Measurements from ENCODE around the gene STX18. TPM values are rescaled to one million over a fixed set of nuclear protein-coding genes. Genes with fewer than 3 reads are reported as not detected.

STX18 gene
- total RNA-seq, 1 experiment from 2014 or later = 18.5 TPM

DNA sequence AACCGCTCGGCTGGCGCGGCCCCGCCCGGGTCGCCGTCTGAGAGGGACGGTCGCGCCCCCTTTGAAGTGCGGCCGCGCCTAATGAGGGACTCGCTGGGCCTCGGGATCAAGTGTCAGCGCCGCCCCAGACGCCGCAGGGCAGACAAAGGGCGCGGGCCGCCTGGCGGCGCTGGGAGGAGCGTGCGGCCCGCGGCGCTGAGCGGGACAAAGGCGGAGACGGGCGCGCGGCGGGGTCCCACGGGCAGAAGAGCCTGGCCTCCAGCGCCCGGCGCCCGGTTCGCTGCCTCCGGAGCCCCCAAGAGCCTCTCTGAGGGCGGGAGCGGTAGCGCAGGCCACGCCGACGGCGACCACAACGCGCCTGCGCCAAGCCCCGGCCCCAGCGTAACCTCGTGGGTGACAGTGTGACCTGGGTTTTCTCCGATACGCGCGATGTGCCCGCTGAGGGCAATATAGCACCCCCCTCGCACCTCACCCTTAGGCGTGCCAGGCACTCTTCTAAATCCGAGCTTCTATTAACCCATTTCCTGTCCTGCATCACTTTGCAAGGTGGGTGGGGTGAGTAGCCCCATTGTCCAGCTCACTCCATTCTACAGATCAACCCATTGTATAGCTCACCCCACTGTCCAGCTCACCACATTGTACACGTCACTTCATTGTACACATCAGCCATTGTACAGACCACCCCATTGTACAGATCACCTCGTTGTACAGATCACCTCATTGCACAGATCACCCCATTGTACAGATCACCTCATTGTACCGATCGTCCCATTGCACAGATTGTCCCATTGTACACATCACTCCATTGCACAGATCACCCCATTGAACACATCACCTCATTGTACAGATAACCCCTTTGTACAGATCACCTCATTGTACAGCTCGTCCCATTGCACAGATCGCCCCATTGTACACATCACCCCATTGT is 33.7 kb upstream of the STX18 start:
- BruUV-seq (replicated peaks) = no TSS peak
- ATAC-seq = peak; percentile 93

More for the DNA sequence above, 33.7 kb upstream of the STX18 start:
- H3K79me2 ChIP-seq (ENCODE audit: insufficient read depth, low read length) = no peaks in the 10 kb centered on the region
- TF ChIP-seq ZNF274 (IDR thresholded peaks at IDR 0.05; ENCODE audit: low read depth, low read length) (no peak), CBX3 (IDR thresholded peaks at IDR 0.05; ENCODE audit: low read depth) (no peak), ELF1 (IDR thresholded peaks at IDR 0.05; ENCODE audit: borderline replicate concordance, low read depth) (no peak), RAD21 (IDR thresholded peaks at IDR 0.05; ENCODE audit: low read depth) (no peak), ZFX (IDR thresholded peaks at IDR 0.05) (peak; percentile 35; the same call in 1 of the 2 replicates), JUND (IDR thresholded peaks at IDR 0.05) (no peak), TCF7L2 (IDR thresholded peaks at IDR 0.05; ENCODE audit: borderline replicate concordance, extremely low read depth, insufficient read depth, insufficient read length) (peak; percentile 99), EZH2phosphoT487 (IDR thresholded peaks at IDR 0.05; ENCODE audit: borderline replicate concordance) (no peak)
- TF ChIP-seq, protein P1, sequence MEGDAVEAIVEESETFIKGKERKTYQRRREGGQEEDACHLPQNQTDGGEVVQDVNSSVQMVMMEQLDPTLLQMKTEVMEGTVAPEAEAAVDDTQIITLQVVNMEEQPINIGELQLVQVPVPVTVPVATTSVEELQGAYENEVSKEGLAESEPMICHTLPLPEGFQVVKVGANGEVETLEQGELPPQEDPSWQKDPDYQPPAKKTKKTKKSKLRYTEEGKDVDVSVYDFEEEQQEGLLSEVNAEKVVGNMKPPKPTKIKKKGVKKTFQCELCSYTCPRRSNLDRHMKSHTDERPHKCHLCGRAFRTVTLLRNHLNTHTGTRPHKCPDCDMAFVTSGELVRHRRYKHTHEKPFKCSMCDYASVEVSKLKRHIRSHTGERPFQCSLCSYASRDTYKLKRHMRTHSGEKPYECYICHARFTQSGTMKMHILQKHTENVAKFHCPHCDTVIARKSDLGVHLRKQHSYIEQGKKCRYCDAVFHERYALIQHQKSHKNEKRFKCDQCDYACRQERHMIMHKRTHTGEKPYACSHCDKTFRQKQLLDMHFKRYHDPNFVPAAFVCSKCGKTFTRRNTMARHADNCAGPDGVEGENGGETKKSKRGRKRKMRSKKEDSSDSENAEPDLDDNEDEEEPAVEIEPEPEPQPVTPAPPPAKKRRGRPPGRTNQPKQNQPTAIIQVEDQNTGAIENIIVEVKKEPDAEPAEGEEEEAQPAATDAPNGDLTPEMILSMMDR (IDR thresholded peaks at IDR 0.05 in 2 of 3, conservative IDR thresholded peaks at IDR 0.05 in 1 of 3; ENCODE audit: borderline replicate concordance in 1 of 3, insufficient read depth in 1 of 3, low read depth in 2 of 3, low read length in 2 of 3) = peak in 2 of 3 experiments; percentile 17 to 43; a peak in 3 of 6 replicates
- TF ChIP-seq, protein P2, sequence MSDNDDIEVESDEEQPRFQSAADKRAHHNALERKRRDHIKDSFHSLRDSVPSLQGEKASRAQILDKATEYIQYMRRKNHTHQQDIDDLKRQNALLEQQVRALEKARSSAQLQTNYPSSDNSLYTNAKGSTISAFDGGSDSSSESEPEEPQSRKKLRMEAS (IDR thresholded peaks at IDR 0.05) = peak; percentile 46
- ChIA-PET RAD21 (ENCODE audit: low non-redundant PET in 1 of 2, low total read pairs in 2 of 2, uncharacterized antibody in 2 of 2, unreplicated experiment in 2 of 2) (no interaction called here), CTCF (interaction anchor here (1.2 kb wide), 1 partner anchor 9 kb away, joined by 3 read pairs; no protein-coding TSS in a partner anchor), POLR2A (no interaction called here)
- no peaks in the 10 kb centered on the region for H3K9me2 ChIP-seq (ENCODE audit: insufficient read depth)
- H3K9ac ChIP-seq (ENCODE audit: low read length) = peak overlapping the region; percentile 48
- H3K4me1 ChIP-seq (ENCODE audit: control insufficient read depth in 1 of 2, insufficient read depth in 2 of 2, low read length in 2 of 2) = peaks cover 13 to 26% of the 10 kb centered on the region in 2 experiments
- peak overlapping the region; percentile 35 for H2AFZ ChIP-seq (ENCODE audit: low read depth, low read length, poor library complexity, severe bottlenecking)
- H4K20me1 ChIP-seq (ENCODE audit: insufficient read depth) = no peaks in the 10 kb centered on the region
- no peaks in the 10 kb centered on the region for H3K9me3 ChIP-seq (ENCODE audit: control insufficient read depth in 1 of 2, insufficient read depth in 1 of 2, low read depth in 1 of 2, low read length in 2 of 2)
- intact Hi-C loops (cut with micrococcal nuclease) = no loop called here
- H3K36me3 ChIP-seq (ENCODE audit: control insufficient read depth in 1 of 2, insufficient read depth in 2 of 2, low read length in 2 of 2) = no peaks in the 10 kb centered on the region
- H3K27ac ChIP-seq (ENCODE audit: low read depth, low read length) = peak overlapping the region; percentile 26; the same call in 1 of the 2 replicates
- H3K4me3 ChIP-seq (replicated peaks in 1 of 2; ENCODE audit: low read depth in 1 of 2, low read length in 2 of 2) = peak overlapping the region; percentile 40 to 59
- H3K27me3 ChIP-seq (ENCODE audit: insufficient read depth, low read length) = no peaks in the 10 kb centered on the region
- H3K4me2 ChIP-seq (ENCODE audit: low read length) = peak overlapping the region; percentile 80
- peak; percentile 33 for DNase-seq (ENCODE audit: low read depth, low spot score)
